IPS-20b (cell line): ENCODE measurements around the gene FAM78B.

Experiments
- H3K27ac ChIP-seq: one replicate; pipeline ENCODE4 v1.5.1; 2013; ENCODE audit warnings: low read length
- H3K27me3 ChIP-seq: 2 replicates; pipeline ENCODE4 v1.6.1; 2013; ENCODE audit warnings: mild to moderate bottlenecking, low read length, inconsistent platforms; ENCODE audit not compliant: insufficient read depth
- H3K36me3 ChIP-seq: 2 replicates; pipeline ENCODE4 v1.6.1; 2013; ENCODE audit warnings: low read depth, mild to moderate bottlenecking, inconsistent platforms, low read length, moderate library complexity; ENCODE audit not compliant: insufficient read depth
- H3K4me1 ChIP-seq: 2 replicates; pipeline ENCODE4 v1.6.1; 2013; ENCODE audit warnings: mild to moderate bottlenecking, control low read depth, inconsistent platforms, low read length, moderate library complexity; ENCODE audit not compliant: insufficient read depth
- H3K4me3 ChIP-seq: 2 replicates; pipeline ENCODE4 v1.5.1; 2013; ENCODE audit warnings: mild to moderate bottlenecking, low read length, inconsistent platforms
- H3K9ac ChIP-seq: 2 replicates; pipeline ENCODE4 v1.6.1; 2013; ENCODE audit warnings: low read depth, mild to moderate bottlenecking, inconsistent platforms, low read length, moderate library complexity
- H3K9me3 ChIP-seq: 2 replicates; pipeline ENCODE4 v1.6.1; 2013; ENCODE audit warnings: mild to moderate bottlenecking, low read depth, low read length, inconsistent platforms; ENCODE audit not compliant: insufficient read depth

Gene FAM78B

GRCh38 chr1:166166698-166167571 lies at the start of gene FAM78B:
Gene FAM78B, minus strand, starts transcription at chr1:166167001. Its CDS starts 753 bp downstream, at chr1:166166248.
- Histone ChIP-seq H3K27me3 (peaks cover 63% of the 10 kb centered on the region), H3K36me3 (no peaks in the 10 kb centered on the region), H3K9me3 (no peaks in the 10 kb centered on the region), H3K4me3 (peak within 1 kb of the TSS; percentile 72), H3K4me1 (peaks cover 12% of the 10 kb centered on the region), H3K9ac (no peak within 1 kb of the TSS), H3K27ac (no peak within 1 kb of the TSS)

- Histone ChIP-seq H3K36me3 (no peaks in the 10 kb centered on the region), H3K4me1 (no peaks in the 10 kb centered on the region), H3K4me3 (no peak overlapping the region), H3K9me3 (no peaks in the 10 kb centered on the region), H3K9ac (no peak overlapping the region), H3K27me3 (no peaks in the 10 kb centered on the region), H3K27ac (no peak overlapping the region)
These were observed 35.7 kb upstream of the FAM78B start for GRCh38 chr1:166202546-166202945.

GRCh38 chr1:166200743-166201142 lies 33.9 kb upstream of the FAM78B start:
- Histone ChIP-seq H3K27me3 (no peaks in the 10 kb centered on the region), H3K27ac (no peak overlapping the region), H3K36me3 (no peaks in the 10 kb centered on the region), H3K4me3 (no peak overlapping the region), H3K9me3 (no peaks in the 10 kb centered on the region), H3K9ac (no peak overlapping the region), H3K4me1 (no peaks in the 10 kb centered on the region)

GRCh38 chr1:166197597-166197996 lies 30.8 kb upstream of the FAM78B start:
- no peaks in the 10 kb centered on the region for H3K4me1 ChIP-seq

GRCh38 chr1:166197141-166197540 lies 30.3 kb upstream of the FAM78B start:
- Histone ChIP-seq H3K9ac (no peak overlapping the region), H3K36me3 (no peaks in the 10 kb centered on the region), H3K4me3 (no peak overlapping the region), H3K4me1 (no peaks in the 10 kb centered on the region), H3K9me3 (no peaks in the 10 kb centered on the region), H3K27me3 (no peaks in the 10 kb centered on the region), H3K27ac (no peak overlapping the region)

More at GRCh38 chr1:166197597-166197996, 30.8 kb upstream of the FAM78B start:
- Histone ChIP-seq H3K9me3 (no peaks in the 10 kb centered on the region), H3K9ac (no peak overlapping the region), H3K36me3 (no peaks in the 10 kb centered on the region), H3K27me3 (no peaks in the 10 kb centered on the region), H3K27ac (no peak overlapping the region), H3K4me3 (no peak overlapping the region)

- no peak overlapping the region for H3K9ac ChIP-seq
- no peaks in the 10 kb centered on the region for H3K4me1 ChIP-seq
- no peak overlapping the region for H3K4me3 ChIP-seq
- no peaks in the 10 kb centered on the region for H3K9me3 ChIP-seq
- H3K27ac ChIP-seq: no peak overlapping the region
- H3K36me3 ChIP-seq: no peaks in the 10 kb centered on the region
- H3K27me3 ChIP-seq: no peaks in the 10 kb centered on the region
These were observed 26.4 kb upstream of the FAM78B start for GRCh38 chr1:166193057-166193698.

- Histone ChIP-seq H3K27me3 (no peaks in the 10 kb centered on the region), H3K9ac (no peak overlapping the region), H3K4me1 (no peaks in the 10 kb centered on the region), H3K36me3 (no peaks in the 10 kb centered on the region), H3K27ac (no peak overlapping the region), H3K9me3 (no peaks in the 10 kb centered on the region), H3K4me3 (no peak overlapping the region)
These were observed 23.6 kb upstream of the FAM78B start for GRCh38 chr1:166190400-166190799.

- H3K27ac ChIP-seq: no peak overlapping the region
- H3K4me1 ChIP-seq: no peaks in the 10 kb centered on the region
- H3K9ac ChIP-seq: no peak overlapping the region
- H3K27me3 ChIP-seq: no peaks in the 10 kb centered on the region
- no peak overlapping the region for H3K4me3 ChIP-seq
- no peaks in the 10 kb centered on the region for H3K36me3 ChIP-seq
- no peaks in the 10 kb centered on the region for H3K9me3 ChIP-seq
These were observed 22.3 kb upstream of the FAM78B start for GRCh38 chr1:166189126-166189525.

- Histone ChIP-seq H3K27me3 (no peaks in the 10 kb centered on the region), H3K9ac (no peak overlapping the region), H3K4me3 (no peak overlapping the region), H3K36me3 (no peaks in the 10 kb centered on the region), H3K27ac (no peak overlapping the region), H3K4me1 (peaks cover 10% of the 10 kb centered on the region; the same call in 1 of the 2 replicates), H3K9me3 (no peaks in the 10 kb centered on the region)
These were observed 18.7 kb upstream of the FAM78B start for GRCh38 chr1:166185526-166185925.

GRCh38 chr1:166184897-166185296 lies 18.1 kb upstream of the FAM78B start:
- peaks cover 10% of the 10 kb centered on the region; the same call in 1 of the 2 replicates for H3K4me1 ChIP-seq
- H3K36me3 ChIP-seq: no peaks in the 10 kb centered on the region
- H3K9me3 ChIP-seq: no peaks in the 10 kb centered on the region
- no peak overlapping the region for H3K27ac ChIP-seq
- H3K4me3 ChIP-seq: no peak overlapping the region
- H3K9ac ChIP-seq: no peak overlapping the region
- no peaks in the 10 kb centered on the region for H3K27me3 ChIP-seq

- H3K9ac ChIP-seq: no peak overlapping the region
- no peak overlapping the region for H3K4me3 ChIP-seq
- no peaks in the 10 kb centered on the region for H3K27me3 ChIP-seq
- H3K9me3 ChIP-seq: no peaks in the 10 kb centered on the region
- H3K27ac ChIP-seq: no peak overlapping the region
- no peaks in the 10 kb centered on the region for H3K36me3 ChIP-seq
- H3K4me1 ChIP-seq: peaks cover 10% of the 10 kb centered on the region; the same call in 1 of the 2 replicates
These were observed 17.2 kb upstream of the FAM78B start for GRCh38 chr1:166184012-166184411.

GRCh38 chr1:166182281-166182680 lies 15.5 kb upstream of the FAM78B start:
- Histone ChIP-seq H3K9me3 (no peaks in the 10 kb centered on the region), H3K4me3 (no peak overlapping the region), H3K27ac (no peak overlapping the region), H3K4me1 (peaks cover 12% of the 10 kb centered on the region; the same call in 1 of the 2 replicates), H3K9ac (no peak overlapping the region), H3K27me3 (no peaks in the 10 kb centered on the region), H3K36me3 (no peaks in the 10 kb centered on the region)
